HFF-Myc (cell line): ENCODE measurements around the gene SPACDR.

ENCODE experiments used
- DNase-seq: peaks from one replicate; pipeline ENCODE4 v3.0.0-alpha.2; 2011; ENCODE audit warnings: low read depth; ENCODE audit errors: extremely low read depth
- H3K4me3 ChIP-seq: replicated peaks from 2 replicates; pipeline ENCODE4 v1.5.1; 2011; ENCODE audit warnings: low read depth, mild to moderate bottlenecking, control low read depth, low read length
- CTCF ChIP-seq: IDR thresholded peaks from 2 replicates; pipeline ENCODE4 v1.5.1; 2012; ENCODE audit warnings: mild to moderate bottlenecking, low read depth, low read length, control low read depth; ENCODE audit errors: missing control alignments

Gene SPACDR

GRCh38 chr7:100413889-100414288 is 50.2 kb downstream of the SPACDR start:
- H3K4me3 ChIP-seq: no peak overlapping the region
- no peak for TF ChIP-seq CTCF
- no peak for DNase-seq

DNA sequence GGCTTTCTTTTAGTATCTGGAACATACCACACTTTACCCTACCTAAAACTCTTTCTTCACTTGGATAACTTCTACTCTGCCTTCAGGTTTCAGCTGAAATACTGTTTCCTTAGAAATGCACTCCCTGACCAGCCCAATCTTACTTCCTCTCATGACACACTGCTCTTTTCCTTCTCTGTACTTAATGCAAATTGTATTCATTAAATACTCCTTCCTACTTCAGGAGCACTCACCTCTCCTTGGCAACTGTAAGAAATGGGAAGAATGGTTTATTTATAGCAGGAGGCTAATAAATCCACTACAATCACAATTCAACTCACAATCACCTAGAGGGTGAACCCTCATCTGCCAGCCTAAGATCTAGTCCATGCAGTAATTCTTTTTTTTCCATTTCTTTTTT is 50.7 kb downstream of the SPACDR start:
- DNase-seq: no peak
- TF ChIP-seq CTCF: no peak
- H3K4me3 ChIP-seq: no peak overlapping the region

DNA sequence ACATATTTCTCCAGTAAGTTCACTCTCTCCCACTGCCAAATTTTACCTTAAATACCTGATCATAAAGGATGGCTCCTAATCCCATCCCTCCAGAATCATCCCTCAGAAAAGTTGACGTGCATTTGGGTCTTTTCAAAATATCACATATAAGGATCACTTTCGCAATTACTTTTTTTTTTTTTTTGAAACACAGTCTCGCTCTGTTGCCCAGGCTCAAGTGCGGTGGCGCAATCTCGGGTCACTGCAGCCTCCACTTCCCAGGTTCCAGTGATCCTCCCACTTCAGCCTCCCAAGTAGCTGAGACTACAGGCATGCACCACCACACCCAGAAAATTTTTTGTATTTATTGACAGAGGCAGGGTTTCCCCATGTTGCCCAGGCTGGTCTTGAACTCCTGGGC is 53.0 kb downstream of the SPACDR start:
- H3K4me3 ChIP-seq: no peak overlapping the region
- no peak for DNase-seq
- TF ChIP-seq CTCF: no peak

DNA sequence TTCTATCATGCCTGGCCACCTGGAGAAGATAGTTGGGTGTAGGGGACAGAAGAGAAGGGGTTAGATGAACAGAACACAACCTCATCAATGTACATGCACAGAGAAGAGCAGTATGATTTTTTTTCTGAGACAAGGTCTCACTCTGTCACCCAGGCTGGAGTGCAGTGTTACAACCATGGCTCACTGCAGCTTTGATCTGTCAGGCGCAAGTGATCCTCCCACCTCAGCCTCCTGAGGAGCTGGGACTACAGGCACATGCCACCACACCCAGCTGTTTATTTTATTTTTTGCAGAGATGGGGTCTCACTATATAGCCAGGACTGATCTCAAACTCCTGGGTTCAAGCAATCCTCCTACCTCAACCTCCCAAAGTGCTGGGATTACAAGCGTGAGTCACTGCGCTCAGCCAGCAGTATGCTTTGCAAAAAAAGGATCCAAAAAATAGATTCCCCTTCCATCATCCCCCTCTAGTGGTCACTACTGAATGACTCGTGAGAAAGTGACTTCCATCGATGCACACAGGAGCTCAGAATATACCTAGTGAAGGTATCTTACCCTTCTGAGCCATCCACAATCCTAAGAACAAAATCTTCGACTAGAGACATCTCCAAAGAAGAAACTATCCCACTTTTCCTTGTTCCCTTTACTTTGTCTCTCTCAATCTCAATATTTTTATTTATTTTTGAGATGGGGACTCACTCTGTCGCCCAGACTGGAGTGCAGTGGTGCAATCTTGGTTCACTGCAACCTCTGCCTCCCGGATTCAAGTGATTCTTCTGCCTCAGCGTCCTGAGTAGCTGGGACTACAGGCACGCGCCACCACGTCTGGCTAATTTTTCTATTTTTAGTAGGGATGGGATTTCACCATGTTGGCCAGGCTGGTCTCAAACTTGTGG is 56.5 kb downstream of the SPACDR start:
- peak; percentile 41 for DNase-seq
- TF ChIP-seq CTCF: peak; percentile 71
- H3K4me3 ChIP-seq: no peak overlapping the region

GRCh38 chr7:100406767-100407166 is 57.3 kb downstream of the SPACDR start:
- TF ChIP-seq CTCF: no peak
- DNase-seq: no peak
- no peak overlapping the region for H3K4me3 ChIP-seq
